Coronary artery (tissue), 2 donors: Measurements from ENCODE around the gene SFTPB.

Experiments used
- DNase-seq: peaks from one replicate; pipeline ENCODE4 v3.0.0-alpha.2; 2017; ENCODE audit warnings: low spot score
- H3K27ac ChIP-seq, 2 donors: fragments of 200-600 bp; sonication (generic); one replicate each; pipeline ENCODE4 v1.5.1; 2016 to 2019
- H3K4me3 ChIP-seq: fragments of 200-600 bp; sonication (generic); 2 replicates; pipeline ENCODE4 v1.5.1; 2016; ENCODE audit warnings: mild to moderate bottlenecking, moderate library complexity
- CTCF ChIP-seq: fragments of 200-600 bp; sonication (generic); IDR thresholded peaks from one replicate; pipeline ENCODE4 v1.5.1; 2019; ENCODE audit warnings: antibody characterized with exemption

The SFTPB gene

GRCh38 chr2:85695691-85696668 lies 28.0 kb upstream of the SFTPB start:
- Histone ChIP-seq H3K4me3 (no peak overlapping the region), H3K27ac (no peak overlapping the region)
- no peak for TF ChIP-seq CTCF
- DNase-seq = no peak

GRCh38 chr2:85695121-85695520 lies 27.1 kb upstream of the SFTPB start:
- TF ChIP-seq CTCF = no peak
- Histone ChIP-seq H3K4me3 (no peak overlapping the region), H3K27ac (no peak overlapping the region)
- DNase-seq = no peak

- H3K4me3 ChIP-seq = no peak within 1 kb of the TSS
- no peak for TF ChIP-seq CTCF
- no peak for DNase-seq
- H3K27ac ChIP-seq = no peak within 1 kb of the TSS
Measured at GRCh38 chr2:85694052-85695025, 26.3 kb upstream of the SFTPB start, which contains the start of gene GNLY. GNLY (plus strand) TSS chr2:85694358; CDS start chr2:85694419, 61 bp downstream.

- DNase-seq = no peak
- no peak for TF ChIP-seq CTCF
- H3K27ac ChIP-seq = no peak overlapping the region
- H3K4me3 ChIP-seq = no peak overlapping the region
Measured at GRCh38 chr2:85692039-85692645, 24.1 kb upstream of the SFTPB start.

- Histone ChIP-seq H3K4me3 (no peak overlapping the region), H3K27ac (no peak overlapping the region)
- TF ChIP-seq CTCF = no peak
- no peak for DNase-seq
Measured at GRCh38 chr2:85690932-85691331, 22.9 kb upstream of the SFTPB start.

GRCh38 chr2:85684806-85685205 lies 16.8 kb upstream of the SFTPB start:
- DNase-seq = no peak
- TF ChIP-seq CTCF = no peak
- H3K27ac ChIP-seq = no peak overlapping the region
- no peak overlapping the region for H3K4me3 ChIP-seq
